K562 (cell line): Measurements from ENCODE around the gene TUT1. TPM values are rescaled to one million over a fixed set of nuclear protein-coding genes. Genes with fewer than 3 reads are reported as not detected.
A peak's percentile ranks its signal among the peaks of the same experiment; 100 is the strongest.

Source experiments
- ATAC-seq: fragments of 200-7000 bp; cut with Tn5 transposase; 3 replicates; pipeline ENCODE4 v1.9.1; 2020; ENCODE audit warnings: moderate library complexity
- BruUV-seq: library from RNA; stranded (reverse); fragments of 400-500 nt; replicated peaks from 2 replicates; lab custom pipeline; 2021; lab: Mats Ljungman, UMichigan
- CTCF ChIA-PET: fragments of 300-600 bp; formaldehyde crosslinking; extraction: SDS; loops from one replicate; lab custom pipeline; 2021; ENCODE audit warnings: low intra/inter-chr PET ratio; lab: Yijun Ruan, JAX
- POLR2A ChIA-PET: fragments of 300-600, 350-650 bp; sonication (Branson Sonifier 250); formaldehyde crosslinking; extraction: SDS; loops from one replicate; lab custom pipeline; 2021; ENCODE audit warnings: antibody characterized with exemption, inconsistent platforms; lab: Yijun Ruan, JAX
- DNase-seq, 4 experiments: peaks; one replicate each; pipeline versions ENCODE4 v3.0.0 to v3.0.0-alpha.2; 2011 to 2018; ENCODE audit warnings: low spot score in 3 of 4, mixed read lengths in 3 of 4; ENCODE audit errors: extremely low read depth in 1 of 4
- FAIRE-seq: peaks from 2 replicates; lab custom pipeline; 2011; peaks lifted over from hg19 to GRCh38; lab: Jason Lieb, UNC
- H2AFZ ChIP-seq: 2 replicates; pipeline ENCODE4 v1.6.0; 2011; ENCODE audit warnings: low read depth, low read length, control low read depth, inconsistent platforms
- H3K27ac ChIP-seq: fragments of 200-600 bp; 3 replicates; pipeline ENCODE4 v1.8.0; 2011; ENCODE audit warnings: low read depth, mild to moderate bottlenecking, control low read depth, inconsistent platforms, low read length, moderate library complexity, mixed read lengths; ENCODE audit errors: extremely low read depth
- H3K27me3 ChIP-seq, 2 experiments: fragments of 300-600 bp in 1 of 2; 2 replicates in 1 of 2; 3 replicates in 1 of 2; pipeline versions ENCODE4 v1.6.0 to v1.8.0; 2011; ENCODE audit warnings: inconsistent platforms in 2 of 2, low read length in 2 of 2, mild to moderate bottlenecking in 1 of 2, mixed read lengths in 1 of 2, moderate library complexity in 1 of 2; ENCODE audit not compliant: control insufficient read depth in 2 of 2, insufficient read depth in 2 of 2
- H3K36me3 ChIP-seq: fragments of 300-600 bp; 3 replicates; pipeline ENCODE4 v1.8.0; 2011; ENCODE audit warnings: mild to moderate bottlenecking, low read length, inconsistent platforms; ENCODE audit not compliant: control insufficient read depth, insufficient read depth
- H3K4me1 ChIP-seq, 2 experiments: fragments of 200-600 bp in 1 of 2; replicated peaks in 1 of 2; 2 replicates in 1 of 2; 3 replicates in 1 of 2; pipeline versions ENCODE4 v1.5.1 to v1.8.0; 2011; ENCODE audit warnings: inconsistent platforms in 2 of 2, low read length in 2 of 2, mild to moderate bottlenecking in 1 of 2, mixed read lengths in 1 of 2, moderate library complexity in 1 of 2; ENCODE audit not compliant: control insufficient read depth in 2 of 2, insufficient read depth in 2 of 2
- H3K4me2 ChIP-seq: 2 replicates; pipeline ENCODE4 v1.6.1; 2011; ENCODE audit warnings: low read length, control low read depth, inconsistent platforms, mixed read lengths; ENCODE audit not compliant: insufficient read depth
- H3K4me3 ChIP-seq: fragments of 200-600 bp; sonication (generic), shearing (Covaris generic); 2 replicates; pipeline ENCODE4 v1.5.1; 2016; ENCODE audit warnings: control low read depth, inconsistent platforms
- H3K79me2 ChIP-seq: fragments of 200-600 bp; 3 replicates; pipeline ENCODE4 v1.8.0; 2011; ENCODE audit warnings: low read length, inconsistent platforms; ENCODE audit not compliant: control insufficient read depth, insufficient read depth
- H3K9ac ChIP-seq, 2 experiments: 2 replicates each; pipeline versions ENCODE4 v1.6.0 to v1.6.1; 2011; ENCODE audit warnings: low read depth in 2 of 2, low read length in 2 of 2, control low read depth in 1 of 2, inconsistent platforms in 1 of 2, mild to moderate bottlenecking in 1 of 2, mixed read lengths in 1 of 2; ENCODE audit not compliant: insufficient read depth in 1 of 2
- H3K9me1 ChIP-seq: one replicate; pipeline ENCODE4 v1.6.0; 2011; ENCODE audit warnings: inconsistent platforms, mild to moderate bottlenecking, low read length, moderate library complexity; ENCODE audit not compliant: control insufficient read depth, insufficient read depth
- H3K9me3 ChIP-seq: replicated peaks from 2 replicates; pipeline ENCODE4 v1.5.1; 2011; ENCODE audit warnings: low read depth, low read length, inconsistent platforms; ENCODE audit not compliant: control insufficient read depth, insufficient read depth
- H4K20me1 ChIP-seq: replicated peaks from 2 replicates; pipeline ENCODE4 v1.6.1; 2011; ENCODE audit warnings: low read length, inconsistent platforms, mixed read lengths; ENCODE audit not compliant: control insufficient read depth, insufficient read depth
- ZZZ3 ChIP-seq: fragments of 450-650 bp; IDR thresholded peaks from 2 replicates; pipeline ENCODE4 v1.6.1; 2016; ENCODE audit warnings: antibody characterized with exemption, mild to moderate bottlenecking, moderate library complexity
- WGBS: fragments of 100-300 bp; shearing (Covaris generic); methylation state at CpG from one replicate; pipeline ENCODE4 v1.1.6; 2016; ENCODE audit warnings: low coverage, mixed read lengths; ENCODE audit not compliant: insufficient coverage; ENCODE audit errors: missing lambda C conversion rate; 5-methylcytosine and 5-hydroxymethylcytosine counted together
- in situ Hi-C: fragments of 300-500 bp; cut with MboI; formaldehyde crosslinking; loops from 4 replicates; pipeline ENCODE4 v1.15.0; 2018; ENCODE audit warnings: inconsistent platforms, mixed read lengths
- intact Hi-C: fragments of 100-400 bp; cut with micrococcal nuclease; formaldehyde crosslinking; loops from 2 replicates; pipeline ENCODE4 v1.14.2; 2022
- polyA plus RNA-seq, 8 experiments: library from polyadenylated mRNA; depleted of rRNA in 4 of 8; stranded (reverse) in 5 of 8; unstranded in 3 of 8; fragments of >200 nt; fragmentation: Nextera tagmentation in 2 of 8; fragmentation: Illumina TruSeq in 1 of 8; extraction: Ambion mirVana in 2 of 8; extraction: Trizol in 1 of 8; gene quantifications; 2 replicates each; pipeline versions ENCODE4 v1.2.1 to v1.2.3, GENCODE V29; 2011 to 2014; ENCODE audit warnings: inconsistent platforms in 1 of 8, missing spikeins in 1 of 8
- total RNA-seq, 7 experiments: library from RNA; depleted of rRNA in 6 of 7; stranded (reverse); fragments of >200 nt in 6 of 7; fragmentation: Illumina TruSeq in 2 of 7; extraction: Trizol in 2 of 7; gene quantifications; 2 replicates each; pipeline versions ENCODE4 v1.2.1 to v1.2.3, GENCODE V29; 2011 to 2021; ENCODE audit warnings: low replicate concordance in 1 of 7
- TF ChIP-seq, protein P1 (sequence below): sonication (generic); formaldehyde crosslinking; IDR thresholded peaks from 2 replicates; pipeline ENCODE4 v1.8.1; 2023; ENCODE audit warnings: mild to moderate bottlenecking, missing genetic modification reagents
- TF ChIP-seq, protein P2 (sequence below): fragments of 450-650 bp; conservative IDR thresholded peaks from 2 replicates; pipeline ENCODE4 v1.6.1; 2016; ENCODE audit warnings: missing genetic modification characterization, low read depth, mild to moderate bottlenecking, control low read depth, missing compliant biosample characterization

Gene TUT1
- total and polyA plus RNA-seq, 9 of the 15 experiments (the other 6 are each of a cell fraction or from before 2014, with no cell fraction given) = 0.66 to 44.3 (median 15.7) TPM

DNA sequence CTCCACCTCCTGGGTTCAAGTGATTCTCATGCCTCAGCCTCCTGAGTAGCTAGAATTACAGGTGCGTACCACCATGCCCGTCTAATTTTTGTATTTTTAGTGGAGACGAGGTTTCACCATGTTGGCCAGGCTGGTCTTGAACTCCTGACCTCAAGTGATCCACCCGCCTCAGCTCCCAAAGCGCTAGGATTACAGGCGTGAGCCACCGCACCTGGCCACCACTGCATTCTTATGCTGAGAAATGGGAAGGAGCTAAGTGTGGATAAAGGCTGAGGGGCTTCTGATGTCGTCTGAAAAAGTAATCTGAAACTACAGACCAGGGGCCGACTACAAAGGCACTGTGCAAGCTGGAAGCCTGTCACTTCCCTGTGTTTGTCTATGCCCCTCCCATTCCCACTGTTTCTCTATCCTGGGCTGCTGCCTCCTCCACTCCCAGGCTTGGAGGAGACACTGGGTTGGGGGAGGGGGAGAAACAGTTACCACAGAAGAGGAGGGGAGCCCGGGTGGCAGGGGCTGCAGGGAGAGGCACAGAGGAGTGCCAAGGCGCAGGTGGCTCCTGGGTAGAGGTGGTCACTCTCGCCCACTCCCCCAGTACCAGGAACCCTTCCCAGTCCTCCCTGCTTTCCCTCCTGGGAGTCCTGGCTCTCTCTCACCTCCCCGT is 13.3 kb upstream of the TUT1 start:
- Histone ChIP-seq H3K27me3 (no peaks in the 10 kb centered on the region), H3K4me3 (no peak overlapping the region), H3K27ac (no peak overlapping the region), H3K36me3 (peaks cover 74% of the 10 kb centered on the region), H3K79me2 (peaks cover 25% of the 10 kb centered on the region), H3K9me1 (no peaks in the 10 kb centered on the region), H4K20me1 (no peaks in the 10 kb centered on the region), H3K4me1 (peaks cover 6 to 44% of the 10 kb centered on the region in 2 experiments; a peak in 3 of 5 replicates), H3K9ac (peak overlapping the region in 1 of 2 experiments; percentile 83; a peak in 2 of 4 replicates), H2AFZ (no peak overlapping the region), H3K4me2 (no peak overlapping the region), H3K9me3 (no peaks in the 10 kb centered on the region)
- TF ChIP-seq, protein P1, sequence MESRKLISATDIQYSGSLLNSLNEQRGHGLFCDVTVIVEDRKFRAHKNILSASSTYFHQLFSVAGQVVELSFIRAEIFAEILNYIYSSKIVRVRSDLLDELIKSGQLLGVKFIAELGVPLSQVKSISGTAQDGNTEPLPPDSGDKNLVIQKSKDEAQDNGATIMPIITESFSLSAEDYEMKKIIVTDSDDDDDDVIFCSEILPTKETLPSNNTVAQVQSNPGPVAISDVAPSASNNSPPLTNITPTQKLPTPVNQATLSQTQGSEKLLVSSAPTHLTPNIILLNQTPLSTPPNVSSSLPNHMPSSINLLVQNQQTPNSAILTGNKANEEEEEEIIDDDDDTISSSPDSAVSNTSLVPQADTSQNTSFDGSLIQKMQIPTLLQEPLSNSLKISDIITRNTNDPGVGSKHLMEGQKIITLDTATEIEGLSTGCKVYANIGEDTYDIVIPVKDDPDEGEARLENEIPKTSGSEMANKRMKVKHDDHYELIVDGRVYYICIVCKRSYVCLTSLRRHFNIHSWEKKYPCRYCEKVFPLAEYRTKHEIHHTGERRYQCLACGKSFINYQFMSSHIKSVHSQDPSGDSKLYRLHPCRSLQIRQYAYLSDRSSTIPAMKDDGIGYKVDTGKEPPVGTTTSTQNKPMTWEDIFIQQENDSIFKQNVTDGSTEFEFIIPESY (CRISPR knock-in tag) = peak; percentile 54; the same call in 1 of the 2 replicates
- no peak for TF ChIP-seq ZZZ3
- TF ChIP-seq, protein P2, sequence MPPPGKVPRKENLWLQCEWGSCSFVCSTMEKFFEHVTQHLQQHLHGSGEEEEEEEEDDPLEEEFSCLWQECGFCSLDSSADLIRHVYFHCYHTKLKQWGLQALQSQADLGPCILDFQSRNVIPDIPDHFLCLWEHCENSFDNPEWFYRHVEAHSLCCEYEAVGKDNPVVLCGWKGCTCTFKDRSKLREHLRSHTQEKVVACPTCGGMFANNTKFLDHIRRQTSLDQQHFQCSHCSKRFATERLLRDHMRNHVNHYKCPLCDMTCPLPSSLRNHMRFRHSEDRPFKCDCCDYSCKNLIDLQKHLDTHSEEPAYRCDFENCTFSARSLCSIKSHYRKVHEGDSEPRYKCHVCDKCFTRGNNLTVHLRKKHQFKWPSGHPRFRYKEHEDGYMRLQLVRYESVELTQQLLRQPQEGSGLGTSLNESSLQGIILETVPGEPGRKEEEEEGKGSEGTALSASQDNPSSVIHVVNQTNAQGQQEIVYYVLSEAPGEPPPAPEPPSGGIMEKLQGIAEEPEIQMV (tag) = no peak
- WGBS = 69% methylated on average over 13 of the region's 13 CpGs
- DNase-seq (no peak), FAIRE-seq (no peak), ATAC-seq (no peak)
- BruUV-seq = no TSS peak
- intact Hi-C loops (loop anchor here (5.0 kb wide), 1 partner anchor 68 kb away; the partner anchor contains the start of genes LBHD1 and UQCC3), in situ Hi-C loops (no loop called here)
- POLR2A ChIA-PET = interaction anchor here (0.8 to 2.4 kb wide), 2 partner anchors 13 to 19 kb away, joined by 6 to 10 read pairs; partner anchors contain the start of gene TUT1
- CTCF ChIA-PET = no interaction called here
